Left lung (tissue), 10 donors: ENCODE data around the gene SLC10A7. TPM values are rescaled to one million over a fixed set of nuclear protein-coding genes. Genes with fewer than 3 reads are reported as not detected.

Experiments used
- ATAC-seq: fragments of 200-7000 bp; cut with Tn5 transposase; one replicate; pipeline ENCODE4 v1.9.1; 2020; ENCODE audit warnings: moderate library complexity
- DNase-seq, 4 donors: peaks; one replicate each; pipeline ENCODE4 v3.0.0-alpha.2; 2013 to 2020
- H3K27ac ChIP-seq, 2 donors: fragments of 200-600 bp; sonication (generic) in 1 of 2; one replicate each; pipeline versions ENCODE4 v1.5.0 to v1.8.0; 2020 to 2021
- H3K27me3 ChIP-seq, 2 donors: fragments of 200-600 bp; sonication (generic) in 1 of 2; one replicate each; pipeline versions ENCODE4 v1.5.0 to v1.8.0; 2020 to 2021
- H3K36me3 ChIP-seq, 2 donors: fragments of 200-600 bp; sonication (generic) in 1 of 2; one replicate each; pipeline versions ENCODE4 v1.5.0 to v1.8.0; 2020 to 2021
- H3K4me1 ChIP-seq, 2 donors: fragments of 200-600 bp; one replicate each; pipeline ENCODE4 v1.8.0; 2021
- H3K4me3 ChIP-seq, 2 donors: fragments of 200-600 bp; sonication (generic) in 1 of 2; one replicate each; pipeline versions ENCODE4 v1.5.0 to v1.8.0; 2020 to 2021; ENCODE audit warnings: mild to moderate bottlenecking in 1 of 2
- H3K9me3 ChIP-seq, 2 donors: fragments of 200-600 bp; sonication (generic) in 1 of 2; one replicate each; pipeline versions ENCODE4 v1.5.0 to v1.8.0; 2020 to 2021
- CTCF ChIP-seq, 2 donors: fragments of 200-600 bp; sonication (generic) in 1 of 2; IDR thresholded peaks; one replicate each; pipeline versions ENCODE4 v1.5.0 to v1.8.0; 2021; ENCODE audit warnings: antibody characterized with exemption in 2 of 2
- intact Hi-C, 2 donors: fragments of 100-400 bp; cut with DNase I; formaldehyde crosslinking; loops; one replicate each; pipeline versions ENCODE4 v1.11.2 to v1.14.2; 2022
- polyA plus RNA-seq, 6 donors: library from polyadenylated mRNA; unstranded; fragments of 120-200 nt; gene quantifications; one replicate each; pipeline ENCODE4 v1.2.1, GENCODE V29; 2013; ENCODE audit not compliant: insufficient read length in 6 of 6
- total RNA-seq, 2 donors: library from RNA; stranded (reverse); fragmentation: NEBNext Ultra II Directional; extraction: Animal tissue kit (Norgen Biotek cat#: 25700); gene quantifications; one replicate each; pipeline ENCODE4 v1.2.1, GENCODE V29; 2021
- donor health status: DM: no; HTN: yes; CAD: no.
- donor health status: DM: no; HTN: no; CAD: no.

SLC10A7 gene
- total and polyA plus RNA-seq, 8 donors: 16.3 to 22.0 (median 18.1) TPM

- intact Hi-C loops: no loop called here
- DNase-seq (no peak), ATAC-seq (no peak)
- no peaks in the 10 kb centered on the region for H3K9me3 ChIP-seq
- no peaks in the 10 kb centered on the region for H3K4me1 ChIP-seq
- H3K4me3 ChIP-seq: no peak overlapping the region
- H3K36me3 ChIP-seq: no peaks in the 10 kb centered on the region
- H3K27ac ChIP-seq: peak overlapping the region in 1 of 2 donors; percentile 20
- no peak for TF ChIP-seq CTCF (IDR thresholded peaks at IDR 0.05)
- no peaks in the 10 kb centered on the region for H3K27me3 ChIP-seq
Observed at GRCh38 chr4:146407257-146407656, 114.5 kb downstream of the SLC10A7 start.

GRCh38 chr4:146401274-146401673 is 120.5 kb downstream of the SLC10A7 start:
- DNase-seq: no peak
- Histone ChIP-seq H3K9me3 (no peaks in the 10 kb centered on the region), H3K4me1 (no peaks in the 10 kb centered on the region), H3K36me3 (no peaks in the 10 kb centered on the region), H3K27ac (no peak overlapping the region), H3K4me3 (no peak overlapping the region), H3K27me3 (no peaks in the 10 kb centered on the region)
- TF ChIP-seq CTCF (IDR thresholded peaks at IDR 0.05): no peak
- no peak for ATAC-seq
- intact Hi-C loops: no loop called here

- ATAC-seq (no peak), DNase-seq (no peak)
- H3K36me3 ChIP-seq: no peaks in the 10 kb centered on the region
- no peak overlapping the region for H3K27ac ChIP-seq
- intact Hi-C loops: no loop called here
- H3K4me3 ChIP-seq: no peak overlapping the region
- no peak for TF ChIP-seq CTCF (IDR thresholded peaks at IDR 0.05)
- H3K9me3 ChIP-seq: no peaks in the 10 kb centered on the region
- H3K4me1 ChIP-seq: no peaks in the 10 kb centered on the region
- H3K27me3 ChIP-seq: no peaks in the 10 kb centered on the region
Observed at GRCh38 chr4:146398896-146399445, 122.8 kb downstream of the SLC10A7 start.

- Histone ChIP-seq H3K36me3 (no peaks in the 10 kb centered on the region), H3K27ac (no peak overlapping the region), H3K27me3 (no peaks in the 10 kb centered on the region), H3K4me1 (no peaks in the 10 kb centered on the region), H3K9me3 (no peaks in the 10 kb centered on the region), H3K4me3 (no peak overlapping the region)
- intact Hi-C loops: no loop called here
- no peak for TF ChIP-seq CTCF (IDR thresholded peaks at IDR 0.05)
- ATAC-seq (no peak), DNase-seq (no peak)
Observed at GRCh38 chr4:146398404-146398803, 123.3 kb downstream of the SLC10A7 start.

GRCh38 chr4:146389561-146389960 is 132.2 kb downstream of the SLC10A7 start:
- intact Hi-C loops: no loop called here
- no peaks in the 10 kb centered on the region for H3K36me3 ChIP-seq
- no peaks in the 10 kb centered on the region for H3K9me3 ChIP-seq
- no peaks in the 10 kb centered on the region for H3K27me3 ChIP-seq
- H3K4me3 ChIP-seq: no peak overlapping the region
- no peaks in the 10 kb centered on the region for H3K4me1 ChIP-seq
- no peak for TF ChIP-seq CTCF (IDR thresholded peaks at IDR 0.05)
- ATAC-seq: no peak
- no peak for DNase-seq
- no peak overlapping the region for H3K27ac ChIP-seq
